Suprapubic skin (tissue), 4 donors: ENCODE data around the gene SCTR. TPM values are rescaled to one million over a fixed set of nuclear protein-coding genes. Genes with fewer than 3 reads are reported as not detected.

Experiments
- DNase-seq, 2 donors: peaks; one replicate each; pipeline ENCODE4 v3.0.0-alpha.2; 2019; ENCODE audit warnings: low spot score in 2 of 2
- H3K27ac ChIP-seq: fragments of 200-600 bp; sonication (generic); one replicate; pipeline ENCODE4 v1.5.1; 2019
- H3K27me3 ChIP-seq: fragments of 200-600 bp; sonication (generic); one replicate; pipeline ENCODE4 v1.5.1; 2019
- H3K36me3 ChIP-seq: fragments of 200-600 bp; sonication (generic); one replicate; pipeline ENCODE4 v1.5.1; 2019
- H3K4me1 ChIP-seq: fragments of 200-600 bp; sonication (generic); one replicate; pipeline ENCODE4 v1.5.1; 2019
- H3K4me3 ChIP-seq: fragments of 200-600 bp; sonication (generic); one replicate; pipeline ENCODE4 v1.5.1; 2019; ENCODE audit warnings: mild to moderate bottlenecking
- H3K9me3 ChIP-seq: fragments of 200-600 bp; sonication (generic); one replicate; pipeline ENCODE4 v1.5.1; 2019
- EP300 ChIP-seq: sonication (generic); formaldehyde crosslinking; IDR thresholded peaks from one replicate; pipeline ENCODE4 v1.6.1; 2017; ENCODE audit warnings: antibody characterized with exemption
- POLR2A ChIP-seq, 2 donors: fragments of 450-650 bp; IDR thresholded peaks; one replicate each; pipeline ENCODE4 v1.6.1; 2017; ENCODE audit warnings: antibody characterized with exemption in 2 of 2, mild to moderate bottlenecking in 2 of 2, moderate library complexity in 2 of 2
- POLR2AphosphoS5 ChIP-seq, 3 donors: sonication (generic); formaldehyde crosslinking; IDR thresholded peaks; one replicate each; pipeline ENCODE4 v1.6.1; 2017; ENCODE audit warnings: antibody characterized with exemption in 3 of 3
- WGBS: methylation state at CpG from one replicate; pipeline ENCODE4 v1.1.5; 2018; 5-methylcytosine and 5-hydroxymethylcytosine counted together
- total RNA-seq, 4 donors: library from RNA; depleted of rRNA; stranded (reverse); fragments of >200 nt; gene quantifications; one replicate each; pipeline ENCODE4 v1.1.0, GENCODE V29; 2016
- TF ChIP-seq, protein P1 (sequence below), 2 donors: fragments of 200-600 bp in 1 of 2; fragments of 450-650 bp in 1 of 2; sonication (generic) in 1 of 2; IDR thresholded peaks; one replicate each; pipeline ENCODE4 v1.5.1; 2016 to 2019; ENCODE audit warnings: antibody characterized with exemption in 2 of 2, mild to moderate bottlenecking in 1 of 2, moderate library complexity in 1 of 2

SCTR gene
- total RNA-seq, 4 donors from 2014 or later, result not detected

DNA sequence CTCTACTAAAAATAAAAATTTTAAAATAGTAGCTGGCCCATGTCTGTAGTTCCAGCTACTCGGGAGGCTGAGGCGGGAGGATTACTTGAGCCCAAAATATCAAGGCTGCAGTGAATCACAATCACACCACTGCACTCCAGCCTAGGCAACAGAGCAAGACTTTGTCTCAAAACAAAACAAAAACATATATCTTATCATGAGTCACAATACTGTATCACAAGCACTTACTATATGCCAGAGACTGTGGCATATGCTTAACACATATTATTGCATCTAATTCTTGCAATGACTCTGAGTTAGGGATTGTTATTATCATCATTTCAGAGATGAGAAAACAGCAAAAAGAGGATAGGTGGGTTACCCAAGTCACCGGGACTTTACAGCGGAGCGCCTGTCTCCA is 122.2 kb downstream of the SCTR start:
- 88% methylated on average over 5 of the region's 5 CpGs for WGBS
- no peak overlapping the region for H3K4me3 ChIP-seq
- no peaks in the 10 kb centered on the region for H3K27me3 ChIP-seq
- peaks cover 10% of the 10 kb centered on the region for H3K4me1 ChIP-seq
- no peaks in the 10 kb centered on the region for H3K9me3 ChIP-seq
- TF ChIP-seq POLR2AphosphoS5 (IDR thresholded peaks at IDR 0.05) (no peak), POLR2A (IDR thresholded peaks at IDR 0.05) (no peak), EP300 (no peak)
- TF ChIP-seq, protein P1, sequence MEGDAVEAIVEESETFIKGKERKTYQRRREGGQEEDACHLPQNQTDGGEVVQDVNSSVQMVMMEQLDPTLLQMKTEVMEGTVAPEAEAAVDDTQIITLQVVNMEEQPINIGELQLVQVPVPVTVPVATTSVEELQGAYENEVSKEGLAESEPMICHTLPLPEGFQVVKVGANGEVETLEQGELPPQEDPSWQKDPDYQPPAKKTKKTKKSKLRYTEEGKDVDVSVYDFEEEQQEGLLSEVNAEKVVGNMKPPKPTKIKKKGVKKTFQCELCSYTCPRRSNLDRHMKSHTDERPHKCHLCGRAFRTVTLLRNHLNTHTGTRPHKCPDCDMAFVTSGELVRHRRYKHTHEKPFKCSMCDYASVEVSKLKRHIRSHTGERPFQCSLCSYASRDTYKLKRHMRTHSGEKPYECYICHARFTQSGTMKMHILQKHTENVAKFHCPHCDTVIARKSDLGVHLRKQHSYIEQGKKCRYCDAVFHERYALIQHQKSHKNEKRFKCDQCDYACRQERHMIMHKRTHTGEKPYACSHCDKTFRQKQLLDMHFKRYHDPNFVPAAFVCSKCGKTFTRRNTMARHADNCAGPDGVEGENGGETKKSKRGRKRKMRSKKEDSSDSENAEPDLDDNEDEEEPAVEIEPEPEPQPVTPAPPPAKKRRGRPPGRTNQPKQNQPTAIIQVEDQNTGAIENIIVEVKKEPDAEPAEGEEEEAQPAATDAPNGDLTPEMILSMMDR (IDR thresholded peaks at IDR 0.05), result no peak
- H3K27ac ChIP-seq, result no peak overlapping the region
- no peaks in the 10 kb centered on the region for H3K36me3 ChIP-seq
- no peak for DNase-seq

DNA sequence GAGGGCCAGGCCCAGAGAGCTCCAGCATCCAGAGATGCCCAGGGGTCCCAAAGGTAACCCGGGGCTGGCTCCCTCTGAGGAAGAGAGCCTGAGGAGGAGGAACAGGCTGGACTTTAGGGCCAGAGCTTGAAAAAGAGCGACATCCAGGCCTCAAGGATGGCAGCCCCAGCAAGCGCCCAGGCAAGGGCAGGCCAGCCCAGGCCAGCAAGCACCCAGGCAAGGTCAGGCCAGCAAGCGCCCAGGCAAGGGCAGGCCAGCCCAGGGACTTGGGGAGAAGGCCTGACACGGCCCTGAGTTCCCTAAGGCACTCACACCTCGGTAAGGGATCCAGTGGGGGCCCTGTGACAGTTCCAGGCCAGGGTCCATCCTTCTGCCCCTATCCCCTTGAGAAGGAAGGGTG is 127.1 kb downstream of the SCTR start:
- TF ChIP-seq, protein P1 (IDR thresholded peaks at IDR 0.05), result no peak
- TF ChIP-seq EP300 (no peak), POLR2AphosphoS5 (IDR thresholded peaks at IDR 0.05) (no peak), POLR2A (IDR thresholded peaks at IDR 0.05) (no peak)
- 82% methylated on average over 5 of the region's 6 CpGs for WGBS
- Histone ChIP-seq H3K36me3 (no peaks in the 10 kb centered on the region), H3K27me3 (no peaks in the 10 kb centered on the region), H3K27ac (no peak overlapping the region), H3K4me3 (no peak overlapping the region), H3K9me3 (no peaks in the 10 kb centered on the region), H3K4me1 (peaks cover 2% of the 10 kb centered on the region)
- no peak for DNase-seq

DNA sequence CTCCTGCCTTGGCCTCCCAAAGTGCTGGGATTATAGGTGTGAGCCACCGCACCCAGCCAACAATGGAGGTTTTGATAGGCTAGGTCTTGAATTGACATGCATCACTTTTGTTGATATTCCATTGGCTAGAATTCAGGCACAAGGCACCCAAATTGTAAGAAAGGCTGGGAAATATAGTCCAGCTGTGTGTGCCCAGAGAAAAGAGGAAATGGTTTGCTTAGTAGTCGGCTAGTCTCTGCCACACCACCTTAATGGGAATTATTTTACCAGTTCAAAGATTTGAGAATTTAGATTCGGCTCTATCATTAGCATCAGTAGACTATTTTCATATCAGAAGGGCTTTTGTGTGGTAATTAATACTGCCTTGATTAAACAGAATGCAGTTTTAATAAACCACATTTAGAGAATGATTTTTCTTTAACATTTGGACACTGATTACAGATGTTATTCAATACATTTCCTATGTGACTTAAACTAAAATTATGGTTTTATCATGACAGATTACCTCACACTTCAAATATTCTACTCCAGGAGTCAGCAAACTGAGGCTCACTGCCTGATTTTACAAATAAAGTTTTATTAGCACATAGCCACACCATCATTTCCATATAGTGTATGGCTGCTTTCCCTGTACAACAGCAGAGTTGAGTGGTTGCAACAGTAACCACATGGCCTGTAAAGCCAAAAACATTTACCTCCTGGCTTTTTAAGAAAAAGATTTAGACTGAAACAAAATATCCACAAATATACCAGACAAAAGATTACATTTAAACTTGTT is 130.1 kb downstream of the SCTR start:
- TF ChIP-seq, protein P1 (IDR thresholded peaks at IDR 0.05), result no peak
- TF ChIP-seq EP300 (no peak), POLR2AphosphoS5 (IDR thresholded peaks at IDR 0.05) (no peak), POLR2A (IDR thresholded peaks at IDR 0.05) (no peak)
- WGBS, result 89% methylated on average over 3 of the region's 3 CpGs

More for the DNA sequence above, 130.1 kb downstream of the SCTR start:
- no peak overlapping the region for H3K4me3 ChIP-seq
- H3K4me1 ChIP-seq, result peaks cover 15% of the 10 kb centered on the region
- no peaks in the 10 kb centered on the region for H3K9me3 ChIP-seq
- DNase-seq, result no peak
- no peak overlapping the region for H3K27ac ChIP-seq
- no peaks in the 10 kb centered on the region for H3K36me3 ChIP-seq
- H3K27me3 ChIP-seq, result no peaks in the 10 kb centered on the region

Other genes with a start within 250 kb of the SCTR start
- 10 to 100 TPM in 1 of 4 donors, 1 to 10 TPM in 3; 6.7 to 10.6 (median 9.3) TPM for gene C2orf76, start 157.6 kb downstream of the SCTR start, total RNA-seq
- gene DBI, start 157.5 kb downstream of the SCTR start, total RNA-seq, result 100 to 1,000 TPM; 242 to 376 (median 273) TPM
- gene TMEM37, start 92.6 kb downstream of the SCTR start, total RNA-seq, result 1 to 10 TPM; 1.6 to 10.0 (median 7.7) TPM
- under 1 TPM in 1 of 4 donors, not detected in 3; 0.48 TPM for gene CFAP221, start 20.0 kb upstream of the SCTR start, total RNA-seq
- gene TMEM177, start 154.7 kb upstream of the SCTR start, total RNA-seq, result 10 to 100 TPM in 3 of 4 donors, 1 to 10 TPM in 1; 9.1 to 13.5 (median 11.7) TPM
- gene PTPN4, start 235.4 kb upstream of the SCTR start, total RNA-seq, result 10 to 100 TPM; 14.0 to 73.7 (median 36.7) TPM